Hypothalamus (tissue), 51 donors: ENCODE measurements around the gene BCKDHB.
"Not testable (repeated sequence)": the region's sequence is repeated elsewhere in the genome, so short reads cannot be mapped to it uniquely, and the experiment has no call there.

Experiments used
- DNase-seq, 51 donors: peaks; one replicate each; lab custom pipeline; 2025; lab: John Stamatoyannopoulos, UW

The BCKDHB gene

DNA sequence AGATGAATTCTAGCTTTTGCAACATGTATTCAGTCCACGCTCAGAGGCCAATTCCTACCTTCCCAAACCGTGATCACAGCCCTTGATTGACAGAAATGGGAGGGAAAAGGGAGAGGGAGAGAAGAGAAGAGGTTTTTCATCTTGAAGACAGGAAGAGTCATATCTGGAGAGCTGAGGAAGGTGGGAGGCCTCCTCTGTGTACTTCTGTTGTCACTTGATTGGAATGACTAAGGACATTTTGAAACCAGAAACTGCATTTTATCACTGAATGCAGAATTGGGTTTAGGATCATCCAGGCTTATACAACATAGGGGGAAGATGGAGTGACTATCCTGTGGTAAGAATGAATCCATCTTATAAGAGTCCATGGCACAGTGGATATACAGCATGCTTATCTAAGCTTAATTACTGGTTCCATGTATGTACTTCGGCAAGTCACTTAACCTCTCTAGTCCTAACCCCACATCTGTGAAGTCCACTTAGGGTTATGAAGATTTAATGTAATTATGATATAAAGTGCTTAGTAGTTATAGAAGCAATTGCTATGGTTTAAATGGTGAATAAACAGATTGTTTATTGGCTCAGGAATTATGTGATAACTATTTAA lies 144.0 kb downstream of the BCKDHB start:
- DNase-seq, result no peak

DNA sequence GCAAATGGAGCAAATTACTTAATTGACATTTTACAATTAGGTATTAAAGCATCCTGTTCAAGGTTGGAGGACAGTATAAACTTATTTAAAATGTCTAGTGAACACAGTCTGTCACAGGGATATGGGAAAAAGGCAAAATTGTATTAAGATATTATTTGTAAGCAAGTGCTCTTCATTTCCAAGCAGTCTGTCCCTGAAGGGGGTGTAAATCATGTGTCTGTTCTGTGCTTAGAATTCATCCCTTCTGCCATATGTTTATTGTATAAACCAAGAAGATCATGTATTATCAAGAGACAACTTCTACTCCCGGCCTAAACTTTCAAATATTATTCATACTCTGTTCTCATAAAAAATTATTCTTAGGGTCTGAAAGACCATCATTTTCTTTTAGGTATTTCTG lies 144.8 kb downstream of the BCKDHB start:
- no peak for DNase-seq

DNA sequence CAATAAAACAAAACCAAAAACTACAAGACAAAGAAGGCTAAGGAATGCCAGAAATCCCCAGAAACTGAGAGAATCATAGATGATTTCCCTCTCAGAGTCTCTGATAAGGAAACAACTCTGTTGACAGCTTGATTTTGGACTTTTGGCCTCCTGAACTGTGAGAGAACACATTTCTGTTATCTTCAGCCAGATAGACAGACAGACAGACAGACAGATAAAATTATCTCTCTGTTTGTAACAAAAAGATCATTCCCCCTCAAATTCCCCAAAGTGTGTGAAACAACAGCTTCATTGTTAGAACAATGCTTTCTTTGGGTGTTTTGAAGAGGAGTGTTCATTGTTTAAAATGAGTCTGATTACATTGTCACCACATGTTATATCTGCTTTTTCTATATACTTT lies 148.2 kb downstream of the BCKDHB start:
- no peak for DNase-seq

GRCh38 chr6:80256691-80257090 lies 150.2 kb downstream of the BCKDHB start:
- no peak for DNase-seq

DNA sequence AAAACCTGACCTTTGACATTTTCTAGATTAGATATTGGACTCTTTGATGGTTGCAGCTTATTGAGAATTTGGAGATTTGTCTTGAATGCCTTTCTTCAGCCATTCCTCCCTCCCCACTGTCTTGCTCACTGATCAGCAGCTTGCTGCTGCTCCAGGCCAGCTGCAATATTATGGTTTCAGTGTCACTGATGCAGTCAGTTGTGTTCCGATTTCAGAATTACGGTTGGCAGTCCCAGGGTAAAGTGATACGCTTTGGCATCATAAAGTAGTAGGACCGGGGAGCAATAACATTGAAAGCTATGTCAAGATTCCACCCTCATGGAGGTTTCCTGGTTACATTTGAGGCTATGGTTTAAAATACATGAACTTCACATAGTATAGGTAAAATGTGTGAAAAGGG lies 152.6 kb downstream of the BCKDHB start:
- DNase-seq, result no peak

DNA sequence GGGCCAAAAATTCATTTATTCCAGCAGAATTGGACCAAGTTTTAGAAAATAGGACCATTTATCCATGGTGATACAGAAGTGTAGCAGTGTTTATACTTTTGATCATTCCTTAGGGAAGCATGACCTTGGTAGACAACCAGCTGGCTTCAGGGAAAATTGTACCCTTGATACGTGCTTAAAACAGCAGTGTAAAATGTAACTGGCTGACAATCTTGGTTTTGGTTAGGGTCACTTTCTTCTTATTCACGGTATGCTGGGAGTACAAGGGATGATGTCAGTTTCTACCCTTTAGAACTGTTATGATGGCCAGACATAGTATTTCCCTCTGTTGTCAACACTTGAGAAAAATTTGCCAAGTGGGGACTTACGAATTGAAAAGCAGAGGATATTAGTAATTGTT lies 157.1 kb downstream of the BCKDHB start:
- DNase-seq, result no peak

DNA sequence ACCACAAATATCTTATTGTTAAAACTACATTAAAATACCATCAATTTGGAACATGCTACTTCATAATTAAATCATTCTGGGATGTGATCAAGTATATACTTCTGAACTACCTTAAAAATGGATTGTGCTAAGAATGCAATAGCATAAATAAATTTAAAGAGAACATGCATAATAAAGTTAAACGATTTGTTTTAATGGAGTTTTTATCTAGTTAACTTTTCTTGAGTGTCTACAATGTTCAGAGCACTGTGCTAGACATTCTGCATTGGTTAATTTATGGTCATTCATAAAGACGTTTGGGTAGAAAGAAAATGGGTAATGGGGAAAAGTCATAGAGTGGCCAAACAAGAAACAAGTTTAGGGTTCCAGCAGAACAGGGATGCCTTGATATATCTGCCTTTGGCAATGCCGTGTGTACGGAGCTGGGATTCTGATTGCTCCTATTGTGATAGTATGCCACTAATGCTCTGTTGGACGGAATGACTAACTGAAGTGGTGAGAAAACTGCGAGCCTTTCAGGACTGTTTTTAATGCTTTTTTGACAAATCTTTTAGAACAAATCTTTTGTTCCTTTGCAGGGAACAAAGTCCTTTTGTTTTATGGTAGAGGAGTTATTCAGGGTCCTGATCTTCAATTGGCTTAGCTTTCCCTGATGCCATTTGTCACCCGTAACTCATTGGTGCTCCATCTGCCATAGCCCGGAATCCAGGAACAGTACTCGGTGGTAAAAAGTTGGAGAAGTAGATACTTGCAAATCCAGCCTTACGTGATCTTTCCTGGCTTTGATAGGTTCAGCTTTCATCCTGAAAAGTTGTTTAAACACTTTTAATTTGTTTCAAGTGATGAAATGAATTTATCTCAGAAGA lies 162.6 kb downstream of the BCKDHB start:
- DNase-seq, result peak in 1 of 51 donors; percentile 9

DNA sequence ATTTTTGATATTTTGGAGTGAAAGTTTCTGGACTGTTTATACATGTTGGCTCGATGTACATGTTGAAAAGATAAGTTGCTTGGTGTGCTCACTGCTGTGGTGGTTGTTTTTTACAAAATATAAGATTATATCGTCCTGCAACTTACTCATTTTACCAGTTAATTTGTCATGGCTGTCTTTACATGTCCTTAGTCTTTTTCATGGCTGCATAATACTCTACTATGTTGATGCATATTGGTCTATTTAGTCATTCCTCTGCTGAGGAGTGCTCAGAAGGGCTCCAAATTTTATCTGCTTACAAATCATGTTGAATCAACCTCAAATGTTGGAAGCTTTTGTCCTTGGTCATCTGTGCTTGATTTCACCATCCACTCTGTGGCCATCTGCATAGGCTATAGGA lies 164.6 kb downstream of the BCKDHB start:
- no peak for DNase-seq

GRCh38 chr6:80272988-80273387 lies 166.5 kb downstream of the BCKDHB start:
- no peak for DNase-seq

DNA sequence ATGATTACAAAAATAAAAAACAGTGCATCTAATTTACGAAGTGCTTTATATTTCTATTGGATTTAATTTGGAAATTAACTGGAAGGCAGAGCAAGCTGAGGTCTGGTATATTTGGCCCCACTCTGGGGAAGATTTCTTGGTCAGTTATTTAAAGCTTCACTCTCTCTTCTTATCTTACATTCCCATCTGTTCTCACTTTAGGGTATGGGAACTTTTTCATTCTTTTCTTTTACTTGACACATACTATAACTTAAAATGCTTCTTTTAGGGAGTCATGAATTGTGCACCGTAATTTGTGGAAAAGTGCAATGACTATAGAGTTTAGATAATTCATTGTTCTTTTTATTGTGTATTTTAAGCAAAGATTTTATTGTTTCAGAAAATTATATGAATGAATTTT lies 170.4 kb downstream of the BCKDHB start:
- DNase-seq, result no peak

GRCh38 chr6:80277501-80277900 lies 171.0 kb downstream of the BCKDHB start:
- DNase-seq, result no peak

DNA sequence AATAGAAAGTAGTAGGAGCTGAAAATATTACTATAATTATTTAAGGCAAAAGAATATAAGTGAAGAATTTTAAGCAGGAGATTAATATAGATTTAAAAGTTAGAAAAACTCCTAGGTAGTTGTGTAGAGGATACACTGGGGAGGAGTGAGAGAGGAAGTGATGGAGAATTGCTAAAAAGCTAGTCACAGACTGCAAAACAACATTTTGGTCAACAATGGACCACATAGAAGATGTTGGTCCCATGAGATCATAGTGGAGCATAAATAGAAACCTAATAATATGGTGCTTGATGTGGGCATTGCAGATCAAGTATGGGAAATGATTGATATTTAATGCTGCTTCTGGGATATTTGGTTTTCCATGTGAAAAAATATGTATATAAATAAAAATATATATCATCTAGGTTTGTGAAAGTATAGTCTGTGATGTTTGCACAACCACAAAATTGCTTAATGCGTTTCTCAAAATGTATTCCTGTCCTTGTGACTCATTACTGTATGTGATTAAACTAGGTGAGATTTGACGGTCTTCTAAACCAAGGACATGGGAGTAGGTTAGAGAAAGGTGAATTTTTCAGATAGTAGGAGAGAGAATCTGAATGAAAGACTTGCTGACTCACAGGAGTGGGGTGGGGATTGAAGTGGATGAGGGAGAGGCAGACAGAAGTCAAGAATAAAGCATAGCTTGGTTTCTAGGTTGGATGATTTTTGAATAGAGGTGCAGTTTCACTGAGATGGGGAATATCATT lies 174.0 kb downstream of the BCKDHB start:
- DNase-seq, result no peak

- no peak for DNase-seq
Observed at GRCh38 chr6:80282913-80283554, 176.6 kb downstream of the BCKDHB start.

DNA sequence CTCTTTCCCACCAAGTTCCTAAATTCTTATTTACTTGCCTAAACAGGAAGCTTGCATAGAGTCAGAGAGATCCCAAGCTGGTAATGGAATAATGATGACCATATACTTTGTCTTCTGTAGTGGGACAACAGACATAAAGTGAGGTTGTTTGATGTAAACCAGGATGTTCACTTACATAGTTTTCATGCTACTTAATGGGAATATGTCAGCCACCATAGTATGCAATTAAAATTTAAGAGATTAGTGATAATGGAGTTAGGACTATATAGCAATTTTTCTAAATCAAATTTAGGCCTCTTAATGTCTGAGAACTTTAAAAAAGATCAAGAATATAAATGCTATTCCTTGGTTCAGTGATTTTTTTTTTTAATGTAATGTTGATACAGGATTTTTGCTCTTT lies 180.6 kb downstream of the BCKDHB start:
- DNase-seq, result no peak

DNA sequence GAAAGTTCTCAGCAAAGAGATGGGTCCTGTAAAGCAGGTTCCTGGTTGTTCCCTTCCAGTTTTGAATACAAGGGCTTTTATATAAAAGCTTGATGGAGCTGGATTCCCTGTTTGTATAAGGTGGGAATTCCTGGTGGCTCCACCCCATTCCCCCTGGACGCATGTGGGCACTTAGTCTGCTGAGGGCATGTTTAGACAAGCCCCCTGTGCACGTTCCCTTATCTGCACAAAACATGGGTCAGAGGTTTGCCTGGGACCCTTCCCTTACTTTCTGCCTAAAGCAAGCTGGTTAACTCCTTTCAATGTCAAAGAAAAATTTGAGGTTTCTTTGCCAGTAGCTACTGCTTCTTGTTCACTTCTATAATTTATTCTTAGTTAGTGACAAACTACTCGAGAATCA lies 181.1 kb downstream of the BCKDHB start:
- no peak for DNase-seq

GRCh38 chr6:80289727-80290126 lies 183.3 kb downstream of the BCKDHB start:
- DNase-seq, result no peak

- DNase-seq, result not testable (repeated sequence)
Observed at GRCh38 chr6:80294531-80294930, 188.1 kb downstream of the BCKDHB start.

DNA sequence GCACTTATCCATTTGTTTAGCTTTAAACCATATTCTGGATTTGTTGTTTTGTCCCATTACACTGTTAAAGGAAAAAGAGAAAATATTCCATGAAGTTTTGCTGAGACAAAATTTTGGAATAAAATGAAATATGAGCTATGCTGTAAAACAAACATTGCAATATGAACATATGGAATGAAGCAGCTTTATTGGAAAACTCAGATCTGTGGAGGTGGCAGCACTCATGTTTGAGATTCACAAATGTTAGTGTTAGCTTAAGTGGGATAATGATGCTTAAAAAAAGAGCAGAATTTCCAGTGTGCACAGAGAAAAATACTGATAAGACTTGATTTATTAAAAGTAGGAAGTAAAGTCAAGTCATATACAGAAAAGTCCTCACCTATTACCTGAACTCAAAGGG lies 196.2 kb downstream of the BCKDHB start:
- no peak for DNase-seq

DNA sequence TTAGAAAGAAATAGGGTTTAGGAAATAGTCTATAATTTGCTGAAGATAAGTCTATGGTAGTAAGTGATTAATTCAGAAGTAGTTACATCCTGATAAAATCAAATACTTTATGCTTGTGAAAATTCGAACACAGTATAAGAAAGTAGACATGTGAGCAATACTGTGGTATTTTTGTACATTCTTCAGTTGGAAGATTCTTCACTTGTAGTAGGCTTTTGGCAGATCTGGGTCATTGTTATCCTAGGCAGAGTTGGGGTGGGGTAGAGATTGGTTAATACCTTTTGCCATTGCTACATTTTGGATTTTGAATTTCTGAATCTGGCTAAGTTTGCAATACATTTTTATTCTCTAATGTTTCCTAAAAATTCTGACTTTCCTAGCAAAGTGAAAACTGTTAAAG lies 197.5 kb downstream of the BCKDHB start:
- no peak for DNase-seq

DNA sequence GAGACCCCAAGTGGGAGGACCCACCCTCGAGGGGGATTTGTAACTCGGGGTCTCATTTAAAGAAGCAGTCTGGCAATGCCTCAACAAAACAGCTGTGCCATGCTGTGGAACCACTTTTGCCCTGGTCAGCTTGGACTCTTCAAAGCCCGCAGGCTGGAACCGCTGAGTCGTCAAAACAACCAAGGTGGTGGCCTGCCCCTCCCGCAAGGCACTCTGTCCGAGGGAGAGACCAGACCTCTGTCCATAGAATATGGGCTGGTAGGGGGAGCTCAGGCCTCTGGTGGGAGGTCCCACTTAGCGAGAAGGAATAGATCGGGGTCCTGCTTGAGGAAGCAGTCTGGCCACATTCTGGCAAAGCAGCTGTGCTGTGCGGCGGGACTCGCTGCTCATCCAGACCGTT lies 208.1 kb downstream of the BCKDHB start:
- no peak for DNase-seq

GRCh38 chr6:80316686-80317231 lies 210.3 kb downstream of the BCKDHB start:
- peak in 10 of 51 donors; percentile 2 to 50 (median 7) for DNase-seq
